ENCODE measurements around the gene SLIT3.

DNA sequence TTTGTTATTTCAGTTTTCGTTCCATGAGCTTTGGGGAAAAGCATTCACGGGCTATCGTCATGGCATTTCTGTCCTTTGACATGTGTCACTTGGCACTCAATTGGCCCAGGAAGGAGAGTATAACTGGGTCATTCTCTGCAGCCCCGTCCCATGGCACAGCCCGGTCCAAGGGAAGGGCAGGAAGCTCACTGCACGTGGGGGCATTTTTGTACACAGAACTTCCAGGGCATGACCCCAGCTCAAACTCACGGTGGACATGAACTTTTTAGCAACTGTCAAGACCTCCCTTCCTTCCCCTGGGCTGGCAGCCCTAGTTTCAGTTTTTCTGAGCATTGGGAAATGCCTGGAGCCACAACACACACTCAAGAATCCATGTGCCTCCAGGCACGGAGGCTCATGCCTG, 560.1 kb downstream of the SLIT3 start:
- TF ChIP-seq EZH2phosphoT487 (IDR thresholded peaks at IDR 0.05; ENCODE audit: borderline replicate concordance, low read length) = no peak
- TF ChIP-seq, protein P1, sequence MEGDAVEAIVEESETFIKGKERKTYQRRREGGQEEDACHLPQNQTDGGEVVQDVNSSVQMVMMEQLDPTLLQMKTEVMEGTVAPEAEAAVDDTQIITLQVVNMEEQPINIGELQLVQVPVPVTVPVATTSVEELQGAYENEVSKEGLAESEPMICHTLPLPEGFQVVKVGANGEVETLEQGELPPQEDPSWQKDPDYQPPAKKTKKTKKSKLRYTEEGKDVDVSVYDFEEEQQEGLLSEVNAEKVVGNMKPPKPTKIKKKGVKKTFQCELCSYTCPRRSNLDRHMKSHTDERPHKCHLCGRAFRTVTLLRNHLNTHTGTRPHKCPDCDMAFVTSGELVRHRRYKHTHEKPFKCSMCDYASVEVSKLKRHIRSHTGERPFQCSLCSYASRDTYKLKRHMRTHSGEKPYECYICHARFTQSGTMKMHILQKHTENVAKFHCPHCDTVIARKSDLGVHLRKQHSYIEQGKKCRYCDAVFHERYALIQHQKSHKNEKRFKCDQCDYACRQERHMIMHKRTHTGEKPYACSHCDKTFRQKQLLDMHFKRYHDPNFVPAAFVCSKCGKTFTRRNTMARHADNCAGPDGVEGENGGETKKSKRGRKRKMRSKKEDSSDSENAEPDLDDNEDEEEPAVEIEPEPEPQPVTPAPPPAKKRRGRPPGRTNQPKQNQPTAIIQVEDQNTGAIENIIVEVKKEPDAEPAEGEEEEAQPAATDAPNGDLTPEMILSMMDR (IDR thresholded peaks at IDR 0.05; ENCODE audit: low read depth, low read length, poor library complexity, severe bottlenecking) = no peak

All from DOHH2 (cell line).